NCI-H446 treated with DMSO at 0.1 percent for 48 hours (cell line): ENCODE measurements around the gene CELA1.
"Not testable (repeated sequence)": the region's sequence is repeated elsewhere in the genome, so short reads cannot be mapped to it uniquely, and the experiment has no call there.

Source experiments
- DNase-seq: peaks from one replicate; lab custom pipeline; 2025; lab: John Stamatoyannopoulos, UW

CELA1 gene

DNA sequence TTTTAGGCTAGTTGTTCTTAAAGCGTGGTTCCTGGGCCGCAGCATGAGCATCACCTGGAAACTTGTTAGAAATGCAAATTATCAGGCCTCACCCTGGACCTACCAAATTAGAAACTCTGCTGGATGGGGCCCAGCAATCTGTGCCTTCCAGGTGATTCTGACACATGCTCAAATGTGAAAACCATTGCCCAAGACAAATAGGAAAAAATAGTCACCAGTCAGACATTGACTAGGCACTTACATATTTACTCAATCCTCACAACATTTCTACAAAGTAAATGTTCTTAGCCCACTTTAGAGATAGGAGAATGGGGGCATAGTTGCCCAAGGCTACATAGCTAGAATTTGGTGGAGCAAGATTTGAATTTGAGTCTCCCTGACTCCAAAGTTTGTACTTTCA is 3.3 kb downstream of the CELA1 start:
- DNase-seq = no peak

- DNase-seq = no peak
Observed at GRCh38 chr12:51342416-51342815, 4.1 kb downstream of the CELA1 start.

DNA sequence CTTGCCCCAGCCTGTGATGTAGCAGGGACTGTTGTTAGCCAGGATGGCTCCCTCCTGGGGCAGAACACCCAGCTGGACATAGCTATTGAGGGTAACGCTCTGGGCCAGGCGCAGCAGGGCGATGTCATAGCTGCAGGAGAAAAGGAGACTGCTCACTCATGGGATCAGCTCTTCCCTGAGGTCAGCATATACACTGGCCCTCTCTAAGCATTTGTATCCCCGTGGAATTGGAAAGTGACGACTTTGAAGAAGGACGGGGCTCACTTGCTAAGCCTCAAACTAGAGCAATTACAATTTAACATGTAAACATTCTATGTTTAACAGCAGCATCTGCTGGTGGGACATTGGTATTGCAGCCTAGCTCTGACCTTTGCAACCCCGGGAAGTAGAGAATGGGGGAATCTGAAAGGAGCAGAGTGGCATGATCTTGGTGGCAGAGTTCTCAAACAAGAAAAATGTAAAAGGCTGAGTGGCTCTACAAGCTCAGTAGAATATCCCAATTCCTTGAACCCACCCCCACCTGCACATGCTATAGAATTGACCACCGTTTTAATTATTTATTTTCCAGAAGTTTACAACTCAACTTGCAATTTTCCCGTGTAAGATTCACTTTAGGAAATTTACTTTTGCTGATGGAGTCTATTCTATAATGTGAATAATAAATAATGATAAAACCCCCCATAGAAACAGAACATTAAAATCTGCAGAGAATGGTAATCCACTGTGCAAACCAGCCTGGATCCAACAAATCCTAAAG is 5.0 kb downstream of the CELA1 start:
- DNase-seq = peak; percentile 14

- no peak for DNase-seq
Observed at GRCh38 chr12:51339750-51340149, 6.7 kb downstream of the CELA1 start.

DNA sequence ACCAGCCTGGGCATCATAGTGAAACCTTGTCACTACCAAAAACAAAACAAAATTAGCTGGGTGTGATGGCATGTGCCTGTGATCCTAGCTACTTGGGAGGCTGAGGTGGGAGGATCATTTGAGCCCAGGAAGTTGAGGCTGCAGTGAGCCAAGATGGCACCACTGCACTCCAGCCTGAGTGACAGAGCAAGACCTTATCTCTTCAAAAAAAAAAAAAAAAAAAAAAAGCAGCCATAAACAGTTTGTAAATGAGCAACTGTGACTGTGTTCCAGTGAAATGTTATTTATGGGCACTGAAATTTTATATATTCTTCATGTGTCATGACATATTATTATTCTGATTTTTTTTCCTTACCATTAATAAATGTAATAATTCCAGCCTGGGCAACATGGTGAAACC is 9.1 kb downstream of the CELA1 start:
- not testable (repeated sequence) for DNase-seq

- no peak for DNase-seq
Observed at GRCh38 chr12:51335931-51336330, 10.5 kb downstream of the CELA1 start.

DNA sequence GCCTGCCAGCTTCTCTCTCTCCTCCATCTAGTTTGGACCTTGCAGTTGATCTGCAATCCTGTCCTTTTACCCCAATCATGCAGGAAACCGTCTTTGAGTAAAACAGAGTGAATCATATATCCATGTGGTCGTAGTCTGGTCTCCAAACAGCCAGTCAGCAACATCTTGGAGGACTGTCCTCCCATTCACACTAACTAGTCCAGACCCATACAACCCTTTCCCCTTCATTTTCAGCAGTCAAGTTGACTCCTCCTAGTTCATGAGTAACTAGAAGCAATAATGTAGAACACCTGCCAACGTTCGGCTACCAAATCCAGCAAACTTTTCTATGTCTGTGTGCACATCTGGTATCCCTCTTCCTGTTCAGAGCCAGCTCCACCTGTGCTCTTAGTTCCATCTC is 11.7 kb downstream of the CELA1 start:
- no peak for DNase-seq

DNA sequence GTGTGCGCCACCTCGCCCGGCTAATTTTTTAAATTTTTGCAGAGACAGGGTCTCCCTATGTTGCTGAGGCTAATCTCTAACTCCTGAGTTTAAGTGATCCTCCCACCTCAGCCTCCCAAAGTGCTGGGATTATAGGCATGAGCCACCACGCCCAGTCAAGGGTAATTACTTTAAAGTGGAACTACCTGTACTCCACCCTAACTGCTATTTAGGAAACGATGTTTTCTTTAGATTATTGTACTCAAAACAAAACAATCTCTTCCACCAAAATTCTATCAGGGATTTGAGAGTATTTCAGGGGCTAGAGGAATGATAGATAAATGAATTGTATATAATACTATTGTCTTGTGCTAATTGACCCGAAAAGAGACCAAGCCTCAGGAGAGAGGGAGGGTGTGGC is 12.9 kb downstream of the CELA1 start:
- no peak for DNase-seq

- no peak for DNase-seq
Observed at GRCh38 chr12:51330186-51330585, 16.3 kb downstream of the CELA1 start.

DNA sequence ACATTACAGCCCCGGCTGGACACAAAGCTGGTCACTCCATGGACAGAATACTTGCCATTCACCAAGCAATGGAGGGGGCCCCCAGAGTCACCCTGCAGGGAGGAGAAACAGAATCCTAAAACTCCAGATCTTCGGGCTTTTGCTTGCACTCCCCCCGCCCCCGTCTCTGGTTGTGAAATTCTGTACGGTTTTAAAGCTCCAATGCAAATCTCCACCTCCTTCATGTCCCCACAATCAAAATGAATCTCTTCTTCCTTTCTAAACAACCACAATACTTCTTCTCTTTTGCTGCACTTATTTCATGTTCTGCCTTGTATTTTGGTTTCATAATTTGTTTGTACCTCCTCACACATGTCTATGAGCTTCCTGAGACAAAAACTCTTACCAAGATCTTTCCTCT is 16.7 kb downstream of the CELA1 start:
- DNase-seq = no peak

GRCh38 chr12:51328587-51328986 is 17.9 kb downstream of the CELA1 start:
- DNase-seq = no peak

DNA sequence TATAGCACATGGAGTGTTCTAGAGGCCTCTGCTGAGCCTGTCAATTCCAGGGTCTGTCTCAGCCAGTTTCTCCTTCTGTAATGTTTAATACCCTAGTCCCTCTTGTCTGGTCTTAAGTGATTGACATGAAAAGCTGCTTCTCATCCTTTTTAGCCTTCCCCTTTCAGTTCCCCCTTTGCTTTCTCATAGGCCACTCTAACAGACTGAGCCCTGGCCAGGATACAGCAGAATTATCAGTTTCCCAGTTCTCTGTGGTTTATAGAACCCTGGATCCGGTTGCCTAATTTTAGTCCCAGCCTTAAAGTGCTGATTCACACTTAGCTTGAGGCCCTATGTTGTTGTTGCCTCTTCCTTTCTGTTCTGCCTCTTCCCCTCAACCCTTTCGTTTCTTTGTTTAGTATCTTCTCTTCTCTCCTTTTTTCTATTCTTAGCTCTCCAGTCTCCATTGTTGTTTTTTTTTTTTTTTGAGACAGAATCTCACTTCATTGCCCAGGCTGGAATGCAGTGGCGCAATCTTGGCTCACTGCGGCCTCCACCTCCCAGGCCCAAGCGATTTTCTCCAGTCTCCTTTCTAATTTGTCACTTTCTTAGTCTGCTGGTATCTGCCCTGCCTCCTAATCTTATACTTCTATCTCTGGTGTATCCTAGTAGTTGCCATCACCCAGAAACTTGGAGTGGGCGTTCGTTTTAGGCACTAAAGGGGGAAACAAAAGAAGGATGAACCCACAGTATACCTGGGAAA is 19.6 kb downstream of the CELA1 start:
- no peak for DNase-seq

DNA sequence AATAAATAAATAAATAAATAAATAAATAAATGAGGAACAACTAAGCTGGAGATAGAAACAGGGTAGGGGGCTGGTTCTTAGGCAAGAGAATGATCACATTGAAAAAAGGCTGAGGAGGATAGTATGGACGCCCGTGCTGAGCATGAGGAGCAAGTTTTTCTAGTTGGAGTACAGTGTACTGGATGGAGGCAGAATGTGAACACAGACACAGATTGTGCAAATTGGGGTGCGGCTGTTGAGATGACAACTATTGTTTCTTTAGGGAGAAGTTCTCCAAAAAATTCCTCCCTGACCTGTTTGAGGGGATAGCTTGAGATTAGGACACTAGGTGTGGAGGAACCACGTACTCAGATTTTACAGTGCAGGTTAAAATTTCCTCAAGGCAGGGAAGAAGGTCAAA is 21.5 kb downstream of the CELA1 start:
- DNase-seq = no peak

- no peak for DNase-seq
Observed at GRCh38 chr12:51323966-51324895, 22.2 kb downstream of the CELA1 start, which contains the start of gene BIN2. BIN2 (minus strand) TSS chr12:51324174; CDS start chr12:51324102, 72 bp downstream.

DNA sequence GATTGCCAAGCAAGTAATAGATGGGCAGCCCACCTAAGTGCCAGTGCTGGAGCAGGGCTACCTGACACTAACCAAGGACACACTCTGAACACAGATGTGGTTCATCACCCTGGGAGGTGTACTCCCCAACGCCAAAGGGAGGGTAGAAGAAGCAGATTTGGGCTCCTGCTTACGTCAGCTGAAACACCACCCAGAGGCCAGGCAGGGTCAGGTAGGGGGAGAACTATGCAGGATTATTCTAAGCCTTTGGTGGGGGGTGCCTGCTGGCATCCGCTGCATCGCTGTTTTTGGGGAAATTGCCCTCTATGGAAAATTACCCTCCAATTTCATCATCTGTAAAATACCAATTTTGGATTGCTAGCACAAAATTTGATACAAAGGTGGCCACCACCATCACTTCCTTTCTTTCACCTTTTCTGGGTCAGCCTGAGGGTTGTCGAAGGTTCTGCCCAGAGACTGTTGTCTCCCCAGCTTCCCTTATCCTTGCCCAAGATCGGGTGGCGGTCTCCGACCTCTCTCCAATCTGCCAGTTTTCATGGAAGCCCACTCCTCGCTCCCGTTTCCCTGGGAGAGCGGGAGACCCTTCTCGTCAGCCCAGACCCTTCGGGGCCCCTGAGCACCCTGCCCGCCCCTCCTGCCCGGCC is 23.0 kb downstream of the CELA1 start:
- DNase-seq = no peak

DNA sequence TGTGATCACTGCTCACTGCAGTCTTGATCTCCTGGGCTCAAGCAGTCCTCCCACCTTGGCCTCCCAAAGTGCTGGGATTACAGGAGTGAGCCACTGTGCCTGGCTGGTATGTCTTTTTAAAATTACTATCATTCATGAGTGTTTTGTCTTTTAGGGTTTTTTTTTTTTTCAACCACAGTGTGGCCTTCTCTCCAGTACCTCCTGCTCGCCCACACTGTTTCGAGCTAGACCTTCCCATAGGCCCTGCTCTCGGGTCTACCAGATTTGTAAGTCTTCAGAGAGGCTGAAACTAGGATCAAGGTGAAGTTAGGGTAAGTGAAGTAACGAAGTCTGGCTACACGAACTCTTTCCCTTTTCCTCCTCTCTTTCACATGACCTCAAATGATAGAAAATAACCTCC is 24.0 kb downstream of the CELA1 start:
- no peak for DNase-seq

DNA sequence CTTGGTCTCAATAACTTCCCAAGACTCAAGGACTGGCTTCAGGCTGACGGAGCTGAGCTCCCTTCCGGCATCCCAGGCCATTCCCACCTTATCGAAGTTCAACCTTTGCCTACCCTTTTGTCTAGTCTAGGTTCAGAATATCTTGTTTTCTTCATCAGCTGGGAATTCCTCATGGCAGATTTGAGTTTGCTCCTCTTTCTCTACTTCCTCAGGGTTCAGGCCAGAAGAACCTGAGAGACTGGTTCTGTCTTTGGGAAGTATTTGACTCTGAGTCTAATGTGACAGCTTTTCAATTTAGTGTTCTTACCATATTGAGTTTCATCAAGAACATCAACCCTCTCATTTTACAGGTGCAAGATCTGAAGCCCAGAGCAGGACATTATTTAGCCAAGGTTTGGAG is 24.6 kb downstream of the CELA1 start:
- no peak for DNase-seq

DNA sequence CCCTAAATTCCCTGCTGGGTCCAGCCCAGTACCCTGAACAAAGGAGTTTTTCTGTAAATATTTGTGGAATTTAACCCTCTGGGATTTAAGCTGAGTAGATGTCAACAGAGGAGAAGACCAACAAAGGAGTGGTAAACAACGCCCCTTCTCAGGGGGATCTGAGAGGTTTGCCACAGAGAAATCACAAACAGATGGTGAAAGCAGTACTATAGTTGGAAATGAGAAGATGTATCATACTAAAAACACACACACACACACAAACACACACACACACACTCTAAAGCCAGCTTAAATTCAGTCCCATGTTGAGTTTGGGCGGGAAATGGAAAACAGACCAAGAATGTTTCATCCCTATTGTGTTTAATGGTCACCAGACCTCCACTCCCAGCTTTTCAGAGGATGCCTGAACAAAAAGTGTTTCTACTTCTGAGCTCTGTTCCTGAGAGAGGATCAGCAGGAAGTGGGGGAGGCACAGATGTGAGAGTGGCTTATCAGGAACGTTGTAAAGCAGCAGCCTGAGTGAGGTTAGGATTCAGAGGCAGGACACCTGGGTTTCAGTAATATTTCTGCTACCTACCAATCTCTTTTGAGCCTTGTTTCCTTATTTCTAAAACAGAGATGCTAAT is 25.7 kb downstream of the CELA1 start:
- DNase-seq = no peak

DNA sequence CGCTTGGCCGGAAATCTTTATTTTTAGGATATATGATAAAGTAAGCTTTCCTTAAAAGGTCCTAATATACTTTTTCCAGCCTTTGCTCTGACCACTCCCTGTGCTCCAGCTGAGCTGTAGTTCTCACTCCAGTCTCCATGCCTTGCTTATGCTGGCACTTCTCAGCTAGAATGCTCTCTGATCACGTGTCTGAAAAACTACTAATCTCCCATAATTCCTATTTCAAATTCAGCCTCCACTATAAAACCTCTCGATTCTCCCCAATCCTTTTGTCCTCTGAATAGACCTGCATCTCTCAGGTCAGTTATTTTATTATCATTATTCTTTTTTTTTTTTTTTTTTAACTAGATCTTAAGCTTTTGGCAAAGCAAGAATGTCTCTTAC is 26.2 kb downstream of the CELA1 start:
- DNase-seq = no peak

GRCh38 chr12:51318846-51319599 is 27.5 kb downstream of the CELA1 start:
- no peak for DNase-seq
